AG10803 (cell line): ENCODE data around the gene RAPGEF6.
"Not testable (repeated sequence)": the region's sequence is repeated elsewhere in the genome, so short reads cannot be mapped to it uniquely, and the experiment has no call there.

Source experiments
- DNase-seq: peaks from one replicate; pipeline ENCODE4 v3.0.0; 2010; ENCODE audit warnings: low read depth
- H3K4me3 ChIP-seq: 2 replicates; pipeline ENCODE4 v1.5.1; 2011; ENCODE audit warnings: mild to moderate bottlenecking, low read length, control low read depth
- CTCF ChIP-seq: conservative IDR thresholded peaks from 2 replicates; pipeline ENCODE4 v1.5.1; 2011; ENCODE audit warnings: mild to moderate bottlenecking, low read length, control low read depth, inconsistent platforms

The RAPGEF6 gene

GRCh38 chr5:131609774-131610173, 25.3 kb downstream of the RAPGEF6 start:
- no peak overlapping the region for H3K4me3 ChIP-seq
- TF ChIP-seq CTCF: no peak
- peak; percentile 27 for DNase-seq

- no peak for DNase-seq
- H3K4me3 ChIP-seq: no peak overlapping the region
- TF ChIP-seq CTCF: no peak
Observed at GRCh38 chr5:131608597-131608996, 26.4 kb downstream of the RAPGEF6 start.

GRCh38 chr5:131607903-131608540, 27.0 kb downstream of the RAPGEF6 start:
- peak; percentile 43 for DNase-seq
- no peak for TF ChIP-seq CTCF
- H3K4me3 ChIP-seq: no peak overlapping the region

- no peak for DNase-seq
- H3K4me3 ChIP-seq: no peak overlapping the region
- no peak for TF ChIP-seq CTCF
Observed at GRCh38 chr5:131607418-131607817, 27.6 kb downstream of the RAPGEF6 start.

- TF ChIP-seq CTCF: no peak
- no peak for DNase-seq
- no peak overlapping the region for H3K4me3 ChIP-seq
Observed at GRCh38 chr5:131605086-131605485, 29.9 kb downstream of the RAPGEF6 start.

- no peak overlapping the region for H3K4me3 ChIP-seq
- TF ChIP-seq CTCF: no peak
- DNase-seq: no peak
Observed at GRCh38 chr5:131595088-131596033, 39.7 kb downstream of the RAPGEF6 start.

GRCh38 chr5:131593921-131594320, 41.1 kb downstream of the RAPGEF6 start:
- no peak for TF ChIP-seq CTCF
- H3K4me3 ChIP-seq: no peak overlapping the region
- no peak for DNase-seq

- peak; percentile 6 for DNase-seq
- not testable (repeated sequence) for H3K4me3 ChIP-seq
Observed at GRCh38 chr5:131593436-131593835, 41.6 kb downstream of the RAPGEF6 start.
